ENCODE results near the gene KHDC1L.

The KHDC1L gene

GRCh38 chr6:73252703-73253102 is 27.4 kb upstream of the KHDC1L start:
- TF ChIP-seq SIN3A (IDR thresholded peaks at IDR 0.05; ENCODE audit: borderline replicate concordance, insufficient read depth, low read length) (no peak), POLR2AphosphoS5 (IDR thresholded peaks at IDR 0.05; ENCODE audit: low read depth, low read length) (no peak)

- TF ChIP-seq SIN3A (IDR thresholded peaks at IDR 0.05; ENCODE audit: borderline replicate concordance, insufficient read depth, low read length), result no peak
- TF ChIP-seq TAF1 (IDR thresholded peaks at IDR 0.05; ENCODE audit: borderline replicate concordance, insufficient read depth, low read length), result no peak
- TF ChIP-seq REST (IDR thresholded peaks at IDR 0.05; ENCODE audit: insufficient read depth in 1 of 2, low read depth in 2 of 2, low read length in 2 of 2), result no peak
- no peak for TF ChIP-seq FOXP2 (optimal IDR thresholded peaks at IDR 0.05; ENCODE audit: borderline replicate concordance, extremely low read depth, extremely low read length, insufficient read depth)
- no peak for TF ChIP-seq POLR2AphosphoS5 (IDR thresholded peaks at IDR 0.05; ENCODE audit: low read depth, low read length)
Measured at GRCh38 chr6:73250016-73250415, 24.7 kb upstream of the KHDC1L start.

- TF ChIP-seq POLR2AphosphoS5 (IDR thresholded peaks at IDR 0.05; ENCODE audit: low read depth, low read length), result no peak
- TF ChIP-seq SIN3A (IDR thresholded peaks at IDR 0.05; ENCODE audit: borderline replicate concordance, insufficient read depth, low read length), result no peak
- TF ChIP-seq TAF1 (IDR thresholded peaks at IDR 0.05; ENCODE audit: borderline replicate concordance, insufficient read depth, low read length), result no peak
- no peak for TF ChIP-seq FOXP2 (optimal IDR thresholded peaks at IDR 0.05; ENCODE audit: borderline replicate concordance, extremely low read depth, extremely low read length, insufficient read depth)
- TF ChIP-seq REST (IDR thresholded peaks at IDR 0.05; ENCODE audit: insufficient read depth in 1 of 2, low read depth in 2 of 2, low read length in 2 of 2), result no peak
Measured at GRCh38 chr6:73248192-73248903, 23.1 kb upstream of the KHDC1L start.

- TF ChIP-seq SIN3A (IDR thresholded peaks at IDR 0.05; ENCODE audit: borderline replicate concordance, insufficient read depth, low read length) (no peak), REST (IDR thresholded peaks at IDR 0.05; ENCODE audit: insufficient read depth in 1 of 2, low read depth in 2 of 2, low read length in 2 of 2) (no peak), POLR2AphosphoS5 (IDR thresholded peaks at IDR 0.05; ENCODE audit: low read depth, low read length) (no peak), TAF1 (IDR thresholded peaks at IDR 0.05; ENCODE audit: borderline replicate concordance, insufficient read depth, low read length) (no peak), FOXP2 (optimal IDR thresholded peaks at IDR 0.05; ENCODE audit: borderline replicate concordance, extremely low read depth, extremely low read length, insufficient read depth) (no peak)
Measured at GRCh38 chr6:73242001-73242400, 16.7 kb upstream of the KHDC1L start.

GRCh38 chr6:73240730-73241129 is 15.4 kb upstream of the KHDC1L start:
- TF ChIP-seq TAF1 (IDR thresholded peaks at IDR 0.05; ENCODE audit: borderline replicate concordance, insufficient read depth, low read length) (no peak), SIN3A (IDR thresholded peaks at IDR 0.05; ENCODE audit: borderline replicate concordance, insufficient read depth, low read length) (no peak), FOXP2 (optimal IDR thresholded peaks at IDR 0.05; ENCODE audit: borderline replicate concordance, extremely low read depth, extremely low read length, insufficient read depth) (no peak), POLR2AphosphoS5 (IDR thresholded peaks at IDR 0.05; ENCODE audit: low read depth, low read length) (no peak), REST (IDR thresholded peaks at IDR 0.05; ENCODE audit: insufficient read depth in 1 of 2, low read depth in 2 of 2, low read length in 2 of 2) (no peak)
